ENCODE measurements around the gene KCNK7. TPM values are rescaled to one million over a fixed set of nuclear protein-coding genes. Genes with fewer than 3 reads are reported as not detected.

KCNK7 gene
- total RNA-seq, 1 experiment from 2014 or later, result not detected

GRCh38 chr11:65558930-65559509 is 36.6 kb downstream of the KCNK7 start:
- DNase-seq (ENCODE audit: extremely low read depth, low read depth), result no peak

GRCh38 chr11:65558002-65558929 is 37.3 kb downstream of the KCNK7 start, which contains the start of gene LTBP3:
Gene LTBP3, minus strand, starts transcription at chr11:65558359. Its CDS starts 400 bp downstream, at chr11:65557959.
- DNase-seq (ENCODE audit: extremely low read depth, low read depth), result no peak

- no peak for DNase-seq (ENCODE audit: extremely low read depth, low read depth)
Measured at GRCh38 chr11:65557280-65558001, 38.2 kb downstream of the KCNK7 start.

DNA sequence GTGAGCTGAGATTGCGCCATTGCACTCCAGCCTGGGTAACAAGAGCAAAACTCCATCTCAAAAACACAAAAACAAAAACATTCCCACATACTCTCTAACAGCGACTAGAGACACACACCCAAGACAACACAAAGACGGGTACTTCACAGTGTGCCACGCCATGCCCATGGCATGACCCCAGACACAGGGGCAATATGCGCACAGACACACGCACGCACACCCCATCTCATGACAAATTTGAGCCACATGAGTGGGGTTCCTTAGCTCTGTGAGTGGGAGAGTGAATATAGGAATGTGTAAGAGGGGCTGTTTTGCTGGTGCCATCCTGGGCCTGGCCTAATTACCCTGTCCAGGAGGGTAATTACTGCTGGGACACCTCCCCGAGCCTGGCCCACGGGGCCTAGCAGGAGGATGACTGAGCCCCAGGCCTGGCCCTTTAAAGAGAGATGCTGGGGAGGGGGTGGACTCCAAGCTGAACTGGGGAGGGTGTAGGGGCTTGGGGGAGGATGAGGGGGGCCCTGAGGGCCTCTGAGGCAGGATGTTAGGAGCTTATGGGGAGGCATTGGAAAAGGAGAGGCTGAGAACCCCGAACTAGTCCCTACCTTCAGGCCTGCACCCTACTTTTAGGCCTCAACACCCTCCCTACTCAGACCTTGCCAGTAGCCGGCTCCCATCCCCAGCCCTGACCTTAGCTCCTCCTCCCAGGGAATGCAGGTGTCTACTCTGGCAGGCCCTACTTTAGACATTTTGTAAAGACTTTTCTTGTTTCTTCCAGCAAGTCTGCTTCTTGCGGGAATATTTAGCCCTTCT is 38.9 kb downstream of the KCNK7 start:
- DNase-seq (ENCODE audit: extremely low read depth, low read depth), result no peak

DNA sequence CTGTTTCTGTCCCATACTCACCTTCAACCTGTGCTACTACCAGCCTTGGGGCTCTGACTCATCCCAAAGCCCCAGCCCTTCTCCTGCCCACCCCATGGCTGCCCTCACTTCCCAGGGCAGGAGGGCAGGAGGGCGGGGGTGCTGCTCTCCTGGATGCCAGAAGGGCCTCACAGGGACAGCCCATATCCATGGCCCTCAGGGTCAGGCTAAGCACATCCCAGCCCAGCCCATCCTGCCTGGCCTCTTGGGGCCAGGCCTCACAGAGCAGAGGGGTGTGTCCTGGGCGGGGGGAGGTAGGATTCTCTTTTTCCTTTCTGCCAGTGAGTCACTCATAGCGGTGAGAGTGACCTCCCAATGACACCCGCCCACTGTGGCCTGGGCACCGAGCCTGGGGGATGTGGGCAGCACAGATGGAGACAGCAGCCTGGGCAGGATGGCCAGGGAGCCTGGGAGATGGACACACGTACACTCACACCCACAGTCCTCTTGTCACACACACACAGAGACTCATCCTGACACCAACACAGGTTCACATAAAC is 39.8 kb downstream of the KCNK7 start:
- peak; percentile 51 for DNase-seq (ENCODE audit: extremely low read depth, low read depth)

GRCh38 chr11:65554842-65555430 is 40.7 kb downstream of the KCNK7 start:
- DNase-seq (ENCODE audit: extremely low read depth, low read depth), result no peak

GRCh38 chr11:65554057-65554818 is 41.4 kb downstream of the KCNK7 start:
- no peak for DNase-seq (ENCODE audit: extremely low read depth, low read depth)

DNA sequence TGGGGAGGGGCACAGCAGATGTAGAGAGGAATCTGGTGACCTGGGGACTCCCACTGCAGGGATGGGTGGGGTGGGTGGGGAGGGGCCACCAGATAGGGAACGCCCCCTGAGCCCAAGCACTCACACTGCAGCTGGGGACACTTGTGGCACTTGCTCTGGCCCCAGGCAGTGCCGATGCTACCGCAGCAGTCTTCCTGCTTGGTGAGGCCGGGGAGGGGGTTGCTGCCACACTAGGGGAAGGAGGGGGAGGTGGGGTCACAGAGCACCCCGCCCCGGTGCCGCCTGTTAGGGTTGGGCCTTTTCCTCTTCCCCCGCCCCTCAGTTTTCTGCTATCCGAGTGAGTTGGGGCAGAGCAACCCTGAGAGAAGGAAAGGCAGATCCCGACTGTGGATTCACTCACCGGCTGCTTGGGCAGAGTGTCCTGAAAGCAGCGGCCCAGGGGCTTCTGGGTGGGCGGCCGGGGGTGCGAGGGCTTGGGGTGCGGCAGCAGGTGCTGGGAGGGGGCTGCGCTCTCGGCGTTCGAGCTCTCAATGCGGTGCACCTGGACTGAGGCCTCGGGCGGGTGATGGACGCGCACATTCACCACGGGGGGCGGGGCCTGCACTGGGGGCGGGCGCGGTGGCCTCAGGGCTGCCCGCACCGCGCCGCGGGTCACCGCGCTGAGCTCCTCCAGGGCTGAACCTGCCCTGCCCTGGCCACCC is 42.1 kb downstream of the KCNK7 start:
- DNase-seq (ENCODE audit: extremely low read depth, low read depth), result no peak

GRCh38 chr11:65552388-65552951 is 43.1 kb downstream of the KCNK7 start:
- DNase-seq (ENCODE audit: extremely low read depth, low read depth), result no peak

GRCh38 chr11:65551572-65552387 is 43.8 kb downstream of the KCNK7 start:
- no peak for DNase-seq (ENCODE audit: extremely low read depth, low read depth)

GRCh38 chr11:65549096-65549495 is 46.5 kb downstream of the KCNK7 start:
- no peak for DNase-seq (ENCODE audit: extremely low read depth, low read depth)

- no peak for DNase-seq (ENCODE audit: extremely low read depth, low read depth)
Measured at GRCh38 chr11:65548395-65548794, 47.2 kb downstream of the KCNK7 start.

- DNase-seq (ENCODE audit: extremely low read depth, low read depth), result no peak
Measured at GRCh38 chr11:65547446-65548125, 48.0 kb downstream of the KCNK7 start.

GRCh38 chr11:65546217-65546958 is 49.2 kb downstream of the KCNK7 start:
- DNase-seq (ENCODE audit: extremely low read depth, low read depth), result no peak

DNA sequence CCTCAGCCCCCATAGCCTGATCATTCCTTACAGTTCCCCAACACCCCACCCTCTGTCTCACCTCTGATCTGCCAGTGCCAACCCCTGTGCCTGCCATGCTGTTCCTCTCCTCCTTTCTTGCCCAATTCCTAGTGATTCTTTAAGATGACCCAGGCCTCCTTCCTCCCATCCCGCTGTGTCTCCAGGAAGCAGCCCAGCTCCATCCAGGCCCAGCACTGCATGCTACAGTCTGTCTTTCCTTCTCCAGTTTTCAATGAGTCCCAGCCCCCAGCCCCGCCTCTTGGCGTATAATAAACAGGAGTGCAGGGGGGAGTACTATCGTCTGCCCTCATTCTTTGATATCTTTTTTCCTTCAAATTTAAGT is 49.8 kb downstream of the KCNK7 start:
- no peak for DNase-seq (ENCODE audit: extremely low read depth, low read depth)

Data from NCI-H460 (cell line).